ENCODE results near the gene MMD2. TPM values are rescaled to one million over a fixed set of nuclear protein-coding genes. Genes with fewer than 3 reads are reported as not detected.

The MMD2 gene
- total RNA-seq, 1 donor from 2014 or later: not detected

GRCh38 chr7:4856336-4857057, 102.5 kb downstream of the MMD2 start:
- DNase-seq (ENCODE audit: extremely low spot score, unreplicated experiment): no peak
- Mint-ChIP-seq H3K27me3 (ENCODE audit: unreplicated experiment) (peaks cover 14% of the 10 kb centered on the region), H3K4me3 (ENCODE audit: unreplicated experiment) (no peak overlapping the region), H3K27ac (ENCODE audit: unreplicated experiment) (no peak overlapping the region), H3K4me1 (ENCODE audit: unreplicated experiment) (peaks cover 6% of the 10 kb centered on the region), H3K9me3 (ENCODE audit: unreplicated experiment) (peaks cover 11% of the 10 kb centered on the region), H3K36me3 (ENCODE audit: unreplicated experiment) (no peaks in the 10 kb centered on the region)
- TF ChIP-seq, protein P1, sequence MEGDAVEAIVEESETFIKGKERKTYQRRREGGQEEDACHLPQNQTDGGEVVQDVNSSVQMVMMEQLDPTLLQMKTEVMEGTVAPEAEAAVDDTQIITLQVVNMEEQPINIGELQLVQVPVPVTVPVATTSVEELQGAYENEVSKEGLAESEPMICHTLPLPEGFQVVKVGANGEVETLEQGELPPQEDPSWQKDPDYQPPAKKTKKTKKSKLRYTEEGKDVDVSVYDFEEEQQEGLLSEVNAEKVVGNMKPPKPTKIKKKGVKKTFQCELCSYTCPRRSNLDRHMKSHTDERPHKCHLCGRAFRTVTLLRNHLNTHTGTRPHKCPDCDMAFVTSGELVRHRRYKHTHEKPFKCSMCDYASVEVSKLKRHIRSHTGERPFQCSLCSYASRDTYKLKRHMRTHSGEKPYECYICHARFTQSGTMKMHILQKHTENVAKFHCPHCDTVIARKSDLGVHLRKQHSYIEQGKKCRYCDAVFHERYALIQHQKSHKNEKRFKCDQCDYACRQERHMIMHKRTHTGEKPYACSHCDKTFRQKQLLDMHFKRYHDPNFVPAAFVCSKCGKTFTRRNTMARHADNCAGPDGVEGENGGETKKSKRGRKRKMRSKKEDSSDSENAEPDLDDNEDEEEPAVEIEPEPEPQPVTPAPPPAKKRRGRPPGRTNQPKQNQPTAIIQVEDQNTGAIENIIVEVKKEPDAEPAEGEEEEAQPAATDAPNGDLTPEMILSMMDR (IDR thresholded peaks at IDR 0.05): no peak

Other genes starting within 250 kb of the MMD2 start
- gene AP5Z1, start 183.6 kb downstream of the MMD2 start, total RNA-seq: 50.2 and 55.0 TPM in 2 replicates
- 0.10 and 0.13 TPM in 2 replicates for gene PAPOLB, start 97.2 kb downstream of the MMD2 start, total RNA-seq
- 2.1 and 3.4 TPM in 2 replicates for gene RADIL, start 75.5 kb downstream of the MMD2 start, total RNA-seq
- gene RBAK, start 86.7 kb upstream of the MMD2 start, total RNA-seq: 13.0 and 13.6 TPM in 2 replicates
- gene WIPI2, start 231.0 kb upstream of the MMD2 start, total RNA-seq: 83.3 and 86.1 TPM in 2 replicates